MCF 10A (cell line): ENCODE results near the gene SNAPC4. TPM values are rescaled to one million over a fixed set of nuclear protein-coding genes. Genes with fewer than 3 reads are reported as not detected.

ENCODE experiments used
- BruUV-seq: library from RNA; stranded (reverse); fragments of 400-500 nt; replicated peaks from 2 replicates; lab custom pipeline; 2021; lab: Mats Ljungman, UMichigan
- CTCF ChIA-PET: fragments of 300-600 bp; sonication (Branson Sonifier 250); formaldehyde crosslinking; extraction: SDS; loops from one replicate; lab custom pipeline; 2021; ENCODE audit warnings: antibody characterized with exemption, inconsistent platforms; lab: Yijun Ruan, JAX
- POLR2A ChIA-PET: fragments of 300-600, 350-650 bp; sonication (Branson Sonifier 250); formaldehyde crosslinking; extraction: SDS; loops from one replicate; lab custom pipeline; 2020; ENCODE audit warnings: antibody characterized with exemption, inconsistent platforms; lab: Yijun Ruan, JAX
- DNase-seq: peaks from one replicate; pipeline ENCODE4 v3.0.0-alpha.2; 2018; ENCODE audit not compliant: unreplicated experiment
- H3K27ac Mint-ChIP-seq: one replicate; pipeline ENCODE4 v1.8.0; 2022; ENCODE audit warnings: mild to moderate bottlenecking, low read depth, mixed read lengths; ENCODE audit not compliant: unreplicated experiment
- H3K27me3 Mint-ChIP-seq: one replicate; pipeline ENCODE4 v1.8.0; 2022; ENCODE audit warnings: mixed read lengths; ENCODE audit not compliant: insufficient read depth, unreplicated experiment
- H3K36me3 Mint-ChIP-seq: one replicate; pipeline ENCODE4 v1.8.0; 2022; ENCODE audit warnings: mild to moderate bottlenecking, moderate library complexity, mixed read lengths; ENCODE audit not compliant: insufficient read depth, unreplicated experiment
- H3K4me1 Mint-ChIP-seq: one replicate; pipeline ENCODE4 v1.8.0; 2022; ENCODE audit warnings: mixed read lengths; ENCODE audit not compliant: insufficient read depth, unreplicated experiment
- H3K4me3 Mint-ChIP-seq: one replicate; pipeline ENCODE4 v1.8.0; 2022; ENCODE audit warnings: mild to moderate bottlenecking, moderate library complexity, mixed read lengths; ENCODE audit not compliant: unreplicated experiment
- H3K9me3 Mint-ChIP-seq: one replicate; pipeline ENCODE4 v1.8.0; 2022; ENCODE audit warnings: mixed read lengths; ENCODE audit not compliant: unreplicated experiment
- intact Hi-C: fragments of 100-400 bp; cut with micrococcal nuclease; formaldehyde crosslinking; loops from 2 replicates; pipeline ENCODE4 v1.14.1; 2022
- total RNA-seq: library from RNA; stranded (reverse); gene quantifications from 2 replicates; pipeline ENCODE4 v1.2.3, GENCODE V29; 2022
- TF ChIP-seq, protein P1 (sequence below): fragments of 200-600 bp; IDR thresholded peaks from one replicate; pipeline ENCODE4 v1.8.0; 2022; ENCODE audit warnings: antibody characterized with exemption, mild to moderate bottlenecking; ENCODE audit not compliant: unreplicated experiment

The SNAPC4 gene
- total RNA-seq, 1 experiment from 2014 or later, result 9.9 TPM

GRCh38 chr9:136397643-136398042 is 2.3 kb downstream of the SNAPC4 start:
- Mint-ChIP-seq H3K4me1 (no peaks in the 10 kb centered on the region), H3K27me3 (no peaks in the 10 kb centered on the region), H3K36me3 (peaks cover 50% of the 10 kb centered on the region), H3K4me3 (no peak overlapping the region), H3K9me3 (no peaks in the 10 kb centered on the region), H3K27ac (no peak overlapping the region)
- TF ChIP-seq, protein P1, sequence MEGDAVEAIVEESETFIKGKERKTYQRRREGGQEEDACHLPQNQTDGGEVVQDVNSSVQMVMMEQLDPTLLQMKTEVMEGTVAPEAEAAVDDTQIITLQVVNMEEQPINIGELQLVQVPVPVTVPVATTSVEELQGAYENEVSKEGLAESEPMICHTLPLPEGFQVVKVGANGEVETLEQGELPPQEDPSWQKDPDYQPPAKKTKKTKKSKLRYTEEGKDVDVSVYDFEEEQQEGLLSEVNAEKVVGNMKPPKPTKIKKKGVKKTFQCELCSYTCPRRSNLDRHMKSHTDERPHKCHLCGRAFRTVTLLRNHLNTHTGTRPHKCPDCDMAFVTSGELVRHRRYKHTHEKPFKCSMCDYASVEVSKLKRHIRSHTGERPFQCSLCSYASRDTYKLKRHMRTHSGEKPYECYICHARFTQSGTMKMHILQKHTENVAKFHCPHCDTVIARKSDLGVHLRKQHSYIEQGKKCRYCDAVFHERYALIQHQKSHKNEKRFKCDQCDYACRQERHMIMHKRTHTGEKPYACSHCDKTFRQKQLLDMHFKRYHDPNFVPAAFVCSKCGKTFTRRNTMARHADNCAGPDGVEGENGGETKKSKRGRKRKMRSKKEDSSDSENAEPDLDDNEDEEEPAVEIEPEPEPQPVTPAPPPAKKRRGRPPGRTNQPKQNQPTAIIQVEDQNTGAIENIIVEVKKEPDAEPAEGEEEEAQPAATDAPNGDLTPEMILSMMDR, result no peak
- BruUV-seq, result no TSS peak
- intact Hi-C loops, result no loop called here
- ChIA-PET POLR2A (interaction anchor here (3.5 to 5.5 kb wide), 2 partner anchors 13 to 34 kb away, joined by 15 to 37 read pairs; partner anchors contain the start of genes DNLZ, ENTR1 and PMPCA), CTCF (interaction anchor here (0.5 to 0.6 kb wide), 2 partner anchors 89 to 484 kb away, joined by 3 read pairs; no protein-coding TSS in a partner anchor)
- DNase-seq, result no peak

DNA sequence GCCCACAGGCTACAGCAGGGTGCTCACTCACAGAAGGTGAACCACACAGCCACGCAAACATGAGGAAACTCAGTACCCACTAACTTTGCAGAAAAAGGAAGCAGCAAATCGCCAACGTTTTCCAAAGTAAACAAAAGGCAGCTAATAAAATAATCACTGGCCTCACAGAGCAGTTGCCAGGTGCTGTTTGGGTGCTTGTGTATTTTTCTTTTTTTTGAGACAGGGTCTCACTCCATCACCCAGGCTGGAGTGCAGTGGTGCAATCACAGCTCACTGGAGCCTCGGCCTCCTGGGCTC is 3.8 kb downstream of the SNAPC4 start:
- no TSS peak for BruUV-seq

GRCh38 chr9:136395345-136396218 is 4.4 kb downstream of the SNAPC4 start:
- CTCF ChIA-PET, result interaction anchor here (0.6 to 1.9 kb wide), 4 partner anchors 14 to 362 kb away, joined by 3 to 7 read pairs (median 3); partner anchors contain the start of genes DNLZ and LCN8
- intact Hi-C loops, result no loop called here
- POLR2A ChIA-PET, result no interaction called here
- peaks cover 57% of the 10 kb centered on the region for H3K36me3 Mint-ChIP-seq
- no peak for DNase-seq
- TF ChIP-seq, protein P1, result no peak
- H3K9me3 Mint-ChIP-seq, result no peaks in the 10 kb centered on the region
- no peak overlapping the region for H3K4me3 Mint-ChIP-seq
- no TSS peak for BruUV-seq
- H3K27me3 Mint-ChIP-seq, result no peaks in the 10 kb centered on the region
- H3K27ac Mint-ChIP-seq, result no peak overlapping the region
- no peaks in the 10 kb centered on the region for H3K4me1 Mint-ChIP-seq

More for the DNA sequence above, 3.8 kb downstream of the SNAPC4 start:
- intact Hi-C loops, result no loop called here
- CTCF ChIA-PET, result interaction anchor here (0.6 to 1.9 kb wide), 3 partner anchors 13 to 141 kb away, joined by 3 to 7 read pairs (median 3); partner anchors contain the start of gene DNLZ
- POLR2A ChIA-PET, result interaction anchor here (5.5 kb wide), 1 partner anchor 14 kb away, joined by 37 read pairs; the partner anchor contains the start of genes ENTR1 and PMPCA
- H3K27me3 Mint-ChIP-seq, result no peaks in the 10 kb centered on the region
- H3K36me3 Mint-ChIP-seq, result peaks cover 52% of the 10 kb centered on the region
- no peak overlapping the region for H3K4me3 Mint-ChIP-seq
- H3K27ac Mint-ChIP-seq, result no peak overlapping the region
- no peak for DNase-seq
- TF ChIP-seq, protein P1, result no peak
- no peaks in the 10 kb centered on the region for H3K9me3 Mint-ChIP-seq
- no peaks in the 10 kb centered on the region for H3K4me1 Mint-ChIP-seq

- no peak overlapping the region for H3K27ac Mint-ChIP-seq
- intact Hi-C loops, result no loop called here
- no peaks in the 10 kb centered on the region for H3K9me3 Mint-ChIP-seq
- CTCF ChIA-PET, result interaction anchor here (0.7 kb wide), 1 partner anchor 363 kb away, joined by 3 read pairs; the partner anchor contains the start of gene LCN8
- no peak overlapping the region for H3K4me3 Mint-ChIP-seq
- no TSS peak for BruUV-seq
- POLR2A ChIA-PET, result no interaction called here
- no peaks in the 10 kb centered on the region for H3K27me3 Mint-ChIP-seq
- H3K4me1 Mint-ChIP-seq, result no peaks in the 10 kb centered on the region
- DNase-seq, result no peak
- peaks cover 63% of the 10 kb centered on the region for H3K36me3 Mint-ChIP-seq
- TF ChIP-seq, protein P1, result no peak
Measured at GRCh38 chr9:136395020-136395340, 5.0 kb downstream of the SNAPC4 start.
